ENCODE data around the gene IL2RA.

DNA sequence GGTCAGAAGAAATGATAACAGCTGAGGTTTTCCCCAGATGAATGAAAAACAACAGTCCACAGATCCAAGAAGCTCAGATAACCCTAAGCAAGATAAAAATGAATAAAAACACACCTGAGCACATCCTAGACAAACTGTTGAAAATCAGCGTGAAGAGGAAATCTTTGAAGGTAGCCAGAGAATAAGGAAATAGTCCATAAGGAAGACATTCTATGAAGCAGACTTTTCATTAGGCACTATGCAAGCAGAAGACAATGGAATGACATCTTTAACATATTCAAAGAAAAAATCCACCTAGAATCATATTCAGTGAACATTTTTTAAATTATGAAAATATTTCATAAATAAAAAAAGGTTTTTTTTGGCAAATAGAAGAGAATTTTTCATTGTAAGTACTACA, 69.8 kb downstream of the IL2RA start:
- TF ChIP-seq, protein P1, sequence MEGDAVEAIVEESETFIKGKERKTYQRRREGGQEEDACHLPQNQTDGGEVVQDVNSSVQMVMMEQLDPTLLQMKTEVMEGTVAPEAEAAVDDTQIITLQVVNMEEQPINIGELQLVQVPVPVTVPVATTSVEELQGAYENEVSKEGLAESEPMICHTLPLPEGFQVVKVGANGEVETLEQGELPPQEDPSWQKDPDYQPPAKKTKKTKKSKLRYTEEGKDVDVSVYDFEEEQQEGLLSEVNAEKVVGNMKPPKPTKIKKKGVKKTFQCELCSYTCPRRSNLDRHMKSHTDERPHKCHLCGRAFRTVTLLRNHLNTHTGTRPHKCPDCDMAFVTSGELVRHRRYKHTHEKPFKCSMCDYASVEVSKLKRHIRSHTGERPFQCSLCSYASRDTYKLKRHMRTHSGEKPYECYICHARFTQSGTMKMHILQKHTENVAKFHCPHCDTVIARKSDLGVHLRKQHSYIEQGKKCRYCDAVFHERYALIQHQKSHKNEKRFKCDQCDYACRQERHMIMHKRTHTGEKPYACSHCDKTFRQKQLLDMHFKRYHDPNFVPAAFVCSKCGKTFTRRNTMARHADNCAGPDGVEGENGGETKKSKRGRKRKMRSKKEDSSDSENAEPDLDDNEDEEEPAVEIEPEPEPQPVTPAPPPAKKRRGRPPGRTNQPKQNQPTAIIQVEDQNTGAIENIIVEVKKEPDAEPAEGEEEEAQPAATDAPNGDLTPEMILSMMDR (IDR thresholded peaks at IDR 0.05), result no peak
- no peak for TF ChIP-seq POLR2A (IDR thresholded peaks at IDR 0.05)

Data from testis (tissue), 2 donors.